Measurements from ENCODE around the gene RNF144B.
"Not testable (repeated sequence)": the region's sequence is repeated elsewhere in the genome, so short reads cannot be mapped to it uniquely, and the experiment has no call there.

Gene RNF144B

GRCh38 chr6:18406955-18407749 is 20.0 kb downstream of the RNF144B start:
- Mint-ChIP-seq H3K4me1 (ENCODE audit: low read depth) (peaks cover 9% of the 10 kb centered on the region), H3K27me3 (no peaks in the 10 kb centered on the region), H3K4me3 (no peak overlapping the region), H3K36me3 (ENCODE audit: low read depth) (peaks cover 12% of the 10 kb centered on the region), H3K9me3 (no peaks in the 10 kb centered on the region), H3K27ac (no peak overlapping the region)
- DNase-seq: no peak

GRCh38 chr6:18409602-18410001 is 22.5 kb downstream of the RNF144B start:
- H3K4me1 Mint-ChIP-seq (ENCODE audit: low read depth): peaks cover 19% of the 10 kb centered on the region
- not testable (repeated sequence) for H3K36me3 Mint-ChIP-seq (ENCODE audit: low read depth); H3K9me3 Mint-ChIP-seq; H3K27me3 Mint-ChIP-seq; H3K4me3 Mint-ChIP-seq; DNase-seq; H3K27ac Mint-ChIP-seq

- H3K9me3 Mint-ChIP-seq: no peaks in the 10 kb centered on the region
- H3K27me3 Mint-ChIP-seq: no peaks in the 10 kb centered on the region
- H3K4me3 Mint-ChIP-seq: no peak overlapping the region
- peaks cover 18% of the 10 kb centered on the region for H3K4me1 Mint-ChIP-seq (ENCODE audit: low read depth)
- DNase-seq: no peak
- H3K27ac Mint-ChIP-seq: no peak overlapping the region
- H3K36me3 Mint-ChIP-seq (ENCODE audit: low read depth): peaks cover 6% of the 10 kb centered on the region
These were observed 23.3 kb downstream of the RNF144B start for GRCh38 chr6:18410412-18410811.

GRCh38 chr6:18412068-18412467 is 24.9 kb downstream of the RNF144B start:
- peaks cover 6% of the 10 kb centered on the region for H3K36me3 Mint-ChIP-seq (ENCODE audit: low read depth)
- no peak overlapping the region for H3K4me3 Mint-ChIP-seq
- no peaks in the 10 kb centered on the region for H3K27me3 Mint-ChIP-seq
- DNase-seq: no peak
- H3K27ac Mint-ChIP-seq: no peak overlapping the region
- peaks cover 11% of the 10 kb centered on the region for H3K4me1 Mint-ChIP-seq (ENCODE audit: low read depth)
- no peaks in the 10 kb centered on the region for H3K9me3 Mint-ChIP-seq

- Mint-ChIP-seq H3K4me3 (no peak overlapping the region), H3K27me3 (no peaks in the 10 kb centered on the region), H3K9me3 (no peaks in the 10 kb centered on the region), H3K4me1 (ENCODE audit: low read depth) (peaks cover 11% of the 10 kb centered on the region), H3K36me3 (ENCODE audit: low read depth) (peaks cover 6% of the 10 kb centered on the region), H3K27ac (no peak overlapping the region)
- DNase-seq: no peak
These were observed 25.5 kb downstream of the RNF144B start for GRCh38 chr6:18412644-18413043.

GRCh38 chr6:18413381-18413780 is 26.2 kb downstream of the RNF144B start:
- no peaks in the 10 kb centered on the region for H3K27me3 Mint-ChIP-seq
- H3K4me3 Mint-ChIP-seq: no peak overlapping the region
- no peaks in the 10 kb centered on the region for H3K9me3 Mint-ChIP-seq
- DNase-seq: no peak
- H3K4me1 Mint-ChIP-seq (ENCODE audit: low read depth): peaks cover 11% of the 10 kb centered on the region
- H3K27ac Mint-ChIP-seq: no peak overlapping the region
- H3K36me3 Mint-ChIP-seq (ENCODE audit: low read depth): peaks cover 6% of the 10 kb centered on the region

- no peaks in the 10 kb centered on the region for H3K27me3 Mint-ChIP-seq
- H3K9me3 Mint-ChIP-seq: no peaks in the 10 kb centered on the region
- H3K27ac Mint-ChIP-seq: no peak overlapping the region
- H3K4me3 Mint-ChIP-seq: no peak overlapping the region
- H3K36me3 Mint-ChIP-seq (ENCODE audit: low read depth): peaks cover 6% of the 10 kb centered on the region
- H3K4me1 Mint-ChIP-seq (ENCODE audit: low read depth): peaks cover 11% of the 10 kb centered on the region
- DNase-seq: no peak
These were observed 27.0 kb downstream of the RNF144B start for GRCh38 chr6:18414116-18414515.

- Mint-ChIP-seq H3K4me3 (no peak overlapping the region), H3K27ac (no peak overlapping the region), H3K36me3 (ENCODE audit: low read depth) (peaks cover 6% of the 10 kb centered on the region), H3K4me1 (ENCODE audit: low read depth) (peaks cover 11% of the 10 kb centered on the region), H3K9me3 (no peaks in the 10 kb centered on the region), H3K27me3 (no peaks in the 10 kb centered on the region)
- no peak for DNase-seq
These were observed 28.1 kb downstream of the RNF144B start for GRCh38 chr6:18415207-18415606.

- DNase-seq: no peak
- no peak overlapping the region for H3K27ac Mint-ChIP-seq
- H3K9me3 Mint-ChIP-seq: no peaks in the 10 kb centered on the region
- H3K4me3 Mint-ChIP-seq: no peak overlapping the region
- no peaks in the 10 kb centered on the region for H3K27me3 Mint-ChIP-seq
- H3K4me1 Mint-ChIP-seq (ENCODE audit: low read depth): peaks cover 11% of the 10 kb centered on the region
- peaks cover 6% of the 10 kb centered on the region for H3K36me3 Mint-ChIP-seq (ENCODE audit: low read depth)
These were observed 28.7 kb downstream of the RNF144B start for GRCh38 chr6:18415671-18416340.

- no peaks in the 10 kb centered on the region for H3K9me3 Mint-ChIP-seq
- H3K27me3 Mint-ChIP-seq: no peaks in the 10 kb centered on the region
- H3K4me1 Mint-ChIP-seq (ENCODE audit: low read depth): peaks cover 11% of the 10 kb centered on the region
- no peak overlapping the region for H3K4me3 Mint-ChIP-seq
- no peak overlapping the region for H3K27ac Mint-ChIP-seq
- peaks cover 6% of the 10 kb centered on the region for H3K36me3 Mint-ChIP-seq (ENCODE audit: low read depth)
- DNase-seq: no peak
These were observed 29.2 kb downstream of the RNF144B start for GRCh38 chr6:18416341-18416679.

GRCh38 chr6:18420328-18420727 is 33.2 kb downstream of the RNF144B start:
- Mint-ChIP-seq H3K27ac (no peak overlapping the region), H3K36me3 (ENCODE audit: low read depth) (peaks cover 4% of the 10 kb centered on the region)

GRCh38 chr6:18422136-18422535 is 35.0 kb downstream of the RNF144B start:
- Mint-ChIP-seq H3K27ac (no peak overlapping the region), H3K36me3 (ENCODE audit: low read depth) (no peaks in the 10 kb centered on the region), H3K4me1 (ENCODE audit: low read depth) (peaks cover 18% of the 10 kb centered on the region), H3K27me3 (no peaks in the 10 kb centered on the region), H3K9me3 (no peaks in the 10 kb centered on the region), H3K4me3 (no peak overlapping the region)
- no peak for DNase-seq

More at GRCh38 chr6:18420328-18420727, 33.2 kb downstream of the RNF144B start:
- Mint-ChIP-seq H3K4me3 (no peak overlapping the region), H3K27me3 (no peaks in the 10 kb centered on the region), H3K9me3 (no peaks in the 10 kb centered on the region), H3K4me1 (ENCODE audit: low read depth) (peaks cover under 1% of the 10 kb centered on the region)
- DNase-seq: no peak

GRCh38 chr6:18423426-18423825 is 36.3 kb downstream of the RNF144B start:
- DNase-seq: no peak
- H3K27ac Mint-ChIP-seq: no peak overlapping the region
- no peaks in the 10 kb centered on the region for H3K27me3 Mint-ChIP-seq
- no peaks in the 10 kb centered on the region for H3K9me3 Mint-ChIP-seq
- H3K4me1 Mint-ChIP-seq (ENCODE audit: low read depth): peaks cover 19% of the 10 kb centered on the region
- no peak overlapping the region for H3K4me3 Mint-ChIP-seq
- H3K36me3 Mint-ChIP-seq (ENCODE audit: low read depth): peaks cover 8% of the 10 kb centered on the region

GRCh38 chr6:18424201-18424600 is 37.1 kb downstream of the RNF144B start:
- Mint-ChIP-seq H3K4me3 (no peak overlapping the region), H3K27ac (no peak overlapping the region), H3K9me3 (no peaks in the 10 kb centered on the region), H3K27me3 (no peaks in the 10 kb centered on the region), H3K4me1 (ENCODE audit: low read depth) (peaks cover 19% of the 10 kb centered on the region), H3K36me3 (ENCODE audit: low read depth) (peaks cover 9% of the 10 kb centered on the region)
- DNase-seq: no peak

- Mint-ChIP-seq H3K36me3 (ENCODE audit: low read depth) (peaks cover 9% of the 10 kb centered on the region), H3K27ac (no peak overlapping the region), H3K9me3 (no peaks in the 10 kb centered on the region), H3K4me3 (no peak overlapping the region), H3K4me1 (ENCODE audit: low read depth) (peaks cover 19% of the 10 kb centered on the region), H3K27me3 (no peaks in the 10 kb centered on the region)
- DNase-seq: no peak
These were observed 38.1 kb downstream of the RNF144B start for GRCh38 chr6:18425218-18425617.
